IPS-NIHi7 (cell line): Measurements from ENCODE around the gene GSK3B.
A peak's percentile ranks its signal among the peaks of the same experiment; 100 is the strongest.
"Not testable (repeated sequence)": the region's sequence is repeated elsewhere in the genome, so short reads cannot be mapped to it uniquely, and the experiment has no call there.

Experiments
- DNase-seq: peaks from one replicate; pipeline ENCODE4 v3.0.0; 2012; ENCODE audit warnings: mixed read lengths; ENCODE audit errors: extremely low spot score

Gene GSK3B

GRCh38 chr3:120013481-120013880 lies 80.8 kb downstream of the GSK3B start:
- DNase-seq = no peak

GRCh38 chr3:120005741-120006140 lies 88.5 kb downstream of the GSK3B start:
- not testable (repeated sequence) for DNase-seq

DNA sequence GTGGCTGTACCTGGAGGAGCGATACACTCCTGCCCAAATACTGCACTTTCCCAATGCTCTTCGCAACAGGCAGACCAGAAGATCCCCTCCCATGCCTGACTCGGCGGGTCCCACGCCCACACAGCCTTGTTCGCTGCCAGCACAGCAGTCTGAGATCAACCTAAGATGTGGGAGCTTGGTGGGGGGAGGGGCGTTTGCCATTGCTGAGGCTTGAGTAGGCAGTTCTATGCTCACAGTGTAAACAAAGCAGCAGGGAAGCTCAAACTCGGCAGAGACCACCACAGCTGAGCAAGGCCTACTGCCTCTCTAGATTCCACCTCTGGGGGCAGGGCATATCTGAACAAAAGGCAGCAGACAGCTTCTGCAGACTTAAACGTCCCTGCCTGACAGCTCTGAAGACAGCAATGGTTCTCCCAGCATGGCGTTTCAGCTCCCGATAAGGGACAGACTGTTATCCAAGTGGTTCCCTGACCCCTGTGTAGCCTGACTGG lies 90.2 kb downstream of the GSK3B start:
- peak; percentile 60 for DNase-seq

DNA sequence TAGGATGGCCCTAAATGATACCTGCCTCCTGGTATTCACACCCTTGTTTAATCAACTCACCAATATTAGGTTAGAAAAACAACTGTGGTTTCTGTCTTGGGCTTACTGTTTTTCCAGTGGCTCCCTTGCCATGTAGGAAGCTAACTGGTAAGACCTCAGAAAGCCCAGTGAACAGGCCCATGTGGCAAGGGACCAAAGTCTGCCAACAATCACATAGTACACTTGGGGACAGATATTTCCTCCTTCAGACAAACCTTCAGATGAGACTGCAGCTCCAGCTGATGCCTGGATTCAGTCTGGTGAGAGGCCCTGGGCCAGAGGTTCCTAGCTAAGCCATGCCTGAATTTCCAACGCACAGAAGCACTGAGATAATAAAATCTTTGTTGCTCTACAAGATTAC lies 96.1 kb downstream of the GSK3B start:
- no peak for DNase-seq

GRCh38 chr3:119990888-119991287 lies 103.4 kb downstream of the GSK3B start:
- DNase-seq = no peak

- DNase-seq = no peak
These were observed 104.1 kb downstream of the GSK3B start for GRCh38 chr3:119989981-119990655.

DNA sequence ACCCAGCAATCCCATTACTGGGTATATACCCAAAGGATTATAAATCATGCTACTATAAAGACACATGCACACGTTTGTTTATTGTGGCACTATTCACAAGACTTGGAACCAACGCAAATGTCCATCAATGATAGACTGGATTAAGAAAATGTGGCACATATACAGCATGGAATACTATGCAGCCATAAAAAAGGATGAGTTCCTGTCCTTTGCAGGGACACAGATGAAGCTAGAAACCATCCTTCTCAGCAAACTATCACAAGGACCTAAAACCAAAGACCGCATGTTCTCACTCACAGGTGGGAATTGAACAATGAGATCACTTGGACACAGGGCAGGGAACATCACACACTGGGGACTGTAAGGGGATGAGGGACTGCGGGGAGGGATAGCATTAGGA lies 107.4 kb downstream of the GSK3B start:
- not testable (repeated sequence) for DNase-seq

DNA sequence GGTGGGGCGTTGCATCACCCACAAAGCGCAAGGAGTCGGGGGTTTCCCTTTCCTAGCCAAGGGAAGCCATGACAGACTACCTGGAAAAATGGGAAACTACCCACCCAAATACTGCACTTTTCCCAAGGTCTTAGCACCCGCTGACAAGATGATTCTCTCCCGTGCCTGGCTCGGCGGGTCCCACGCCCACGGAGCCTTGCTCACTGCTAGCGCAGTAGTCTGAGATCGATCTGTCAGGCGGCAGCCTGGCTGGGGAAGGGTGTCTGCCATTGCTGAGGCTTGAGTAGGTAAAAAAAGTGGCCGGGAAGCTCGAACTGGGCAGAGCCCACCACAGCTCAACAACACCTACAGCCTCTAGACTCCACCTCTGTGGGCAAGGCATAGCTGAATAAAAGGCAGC lies 112.9 kb downstream of the GSK3B start:
- no peak for DNase-seq

DNA sequence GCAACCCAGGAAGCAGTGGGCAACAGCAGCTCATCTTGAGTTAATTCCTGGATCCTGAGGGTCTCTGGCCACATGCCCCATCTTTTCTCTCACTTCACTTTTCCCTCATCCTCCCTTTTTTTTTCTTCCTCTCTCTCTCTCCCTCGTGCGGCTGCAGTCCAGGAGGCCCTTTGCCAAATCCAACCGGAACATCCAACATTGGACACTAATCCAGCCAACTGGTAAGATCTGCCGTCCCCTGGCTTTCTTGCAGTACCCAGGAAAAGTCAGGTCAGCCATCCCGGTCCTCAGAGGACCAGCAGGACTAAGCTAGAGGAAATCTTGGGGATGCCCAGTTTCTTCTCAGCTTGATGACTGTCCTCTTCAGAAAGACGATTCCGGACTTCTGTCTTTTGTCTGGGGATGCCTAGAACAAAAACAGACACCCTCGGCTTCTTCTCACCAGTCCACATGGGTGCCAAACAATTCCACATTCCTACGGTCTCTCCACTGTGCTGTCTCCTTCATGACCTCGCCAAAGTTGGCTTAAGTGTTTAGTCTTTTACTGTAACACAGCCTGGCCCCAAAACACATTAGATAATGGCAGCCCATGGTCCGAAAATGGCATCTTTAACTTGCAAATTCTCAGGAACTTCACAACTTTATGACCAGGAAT lies 115.6 kb downstream of the GSK3B start:
- no peak for DNase-seq

GRCh38 chr3:119977353-119977752 lies 116.9 kb downstream of the GSK3B start:
- DNase-seq = peak; percentile 9

GRCh38 chr3:119976214-119976613 lies 118.0 kb downstream of the GSK3B start:
- no peak for DNase-seq

DNA sequence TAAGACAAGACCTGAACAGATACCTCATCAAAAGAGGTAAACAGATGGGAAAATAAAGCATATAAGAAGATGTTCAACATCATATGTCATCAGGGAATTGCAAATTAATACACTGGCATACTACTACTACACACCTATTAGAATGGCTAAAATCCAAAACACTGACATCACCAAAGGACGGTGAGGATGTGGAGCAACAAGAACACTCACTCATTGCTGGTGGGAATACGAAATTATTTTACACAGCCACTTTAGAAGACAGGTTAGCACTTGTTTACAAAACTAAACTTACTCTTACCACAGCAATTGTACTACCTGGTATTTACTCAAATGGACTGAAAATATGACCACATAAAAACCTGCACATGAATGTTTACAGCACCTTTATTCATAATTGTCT lies 119.6 kb downstream of the GSK3B start:
- DNase-seq = no peak

GRCh38 chr3:119973018-119973646 lies 121.1 kb downstream of the GSK3B start:
- DNase-seq = no peak

- no peak for DNase-seq
These were observed 124.5 kb downstream of the GSK3B start for GRCh38 chr3:119969759-119970158.

DNA sequence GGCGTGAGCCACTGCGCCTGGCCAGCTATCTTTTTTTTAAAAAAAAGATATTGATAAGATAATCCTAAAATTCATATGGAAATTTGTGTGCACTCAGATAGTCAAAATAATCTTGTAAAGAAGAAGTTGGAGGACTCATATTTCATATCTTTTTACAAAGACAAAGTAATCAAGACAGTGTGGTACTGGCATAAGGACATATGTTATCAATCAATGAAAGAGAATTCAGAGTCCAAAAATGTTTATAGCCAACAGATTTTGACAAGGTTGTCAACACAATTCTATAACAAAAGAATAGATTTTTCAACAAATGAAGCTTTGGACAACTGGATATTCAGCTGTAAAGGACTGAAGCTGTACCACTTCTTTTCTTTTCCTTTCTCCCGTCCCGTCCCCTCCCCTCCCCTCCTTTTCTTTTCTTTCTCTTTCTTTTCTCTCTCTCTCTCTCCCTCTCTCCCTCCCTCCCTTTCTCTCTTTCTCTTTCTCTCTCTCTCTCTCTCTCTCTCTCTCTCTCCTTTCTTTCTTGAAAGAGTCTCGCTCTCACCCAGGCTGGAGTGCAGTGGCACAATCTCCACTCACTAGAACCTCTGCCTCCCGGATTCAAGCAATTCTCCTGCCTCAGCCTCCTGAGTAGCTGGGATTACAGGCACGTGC lies 126.8 kb downstream of the GSK3B start:
- no peak for DNase-seq

DNA sequence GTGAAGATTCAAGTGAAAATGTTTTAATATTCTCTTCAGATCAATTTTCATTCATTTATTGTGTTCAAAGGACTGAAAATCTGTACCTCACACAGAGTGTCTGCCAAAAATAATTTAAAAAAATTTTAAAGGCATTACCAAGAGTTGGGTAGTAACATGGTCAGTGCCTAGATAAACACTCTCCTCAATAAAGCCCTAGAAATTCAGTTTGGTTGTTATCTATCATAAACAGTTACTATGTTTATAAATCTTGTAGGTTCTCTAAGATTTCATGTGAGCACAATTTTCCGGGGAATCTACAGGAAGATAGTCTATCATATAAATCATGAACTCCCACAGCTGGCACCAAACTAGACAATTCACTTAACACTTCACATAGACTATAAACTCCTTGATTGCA lies 128.6 kb downstream of the GSK3B start:
- DNase-seq = no peak

DNA sequence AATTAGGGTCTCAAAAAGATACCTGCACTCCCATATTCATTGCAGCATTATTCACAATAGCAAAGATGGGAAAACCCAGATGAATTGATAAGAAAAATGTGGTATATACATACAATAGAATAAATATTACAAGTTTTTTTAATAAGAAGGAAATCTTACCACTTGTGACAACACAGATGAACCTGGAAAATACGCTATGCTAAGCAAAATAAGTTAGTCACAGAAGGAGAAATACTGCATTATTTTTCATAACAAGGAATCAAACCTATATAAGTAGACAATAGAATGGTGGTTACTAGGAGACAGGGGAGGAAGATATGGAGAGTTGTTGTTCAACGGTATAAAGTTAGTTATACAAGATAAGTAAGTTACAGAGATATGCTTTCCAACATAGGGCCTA lies 130.0 kb downstream of the GSK3B start:
- no peak for DNase-seq

- no peak for DNase-seq
These were observed 138.3 kb downstream of the GSK3B start for GRCh38 chr3:119955972-119956371.

- DNase-seq = no peak
These were observed 143.5 kb downstream of the GSK3B start for GRCh38 chr3:119950666-119951325.

DNA sequence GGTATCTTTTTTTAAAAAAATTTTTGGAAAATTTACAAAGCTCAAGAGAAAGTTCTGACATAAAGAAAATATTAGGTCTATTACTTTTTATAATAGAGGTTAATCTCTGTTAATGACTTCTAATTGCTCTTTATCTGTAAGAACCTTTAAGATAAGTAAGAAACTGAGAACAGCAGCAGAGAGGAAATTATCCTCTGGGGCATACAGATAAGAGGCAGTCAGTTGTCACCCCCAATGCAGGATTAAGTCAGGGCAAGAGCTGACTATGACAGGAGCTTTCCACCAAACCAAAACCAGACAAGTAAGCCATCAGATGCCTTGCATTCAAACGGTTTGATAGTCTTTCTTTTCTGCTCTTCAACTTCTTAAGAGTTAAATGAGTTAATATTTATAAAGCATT lies 149.0 kb downstream of the GSK3B start:
- DNase-seq = peak; percentile 11

- DNase-seq = no peak
These were observed 150.2 kb downstream of the GSK3B start for GRCh38 chr3:119944091-119944490.

GRCh38 chr3:119939077-119939476 lies 155.2 kb downstream of the GSK3B start:
- no peak for DNase-seq
